Suprapubic skin (tissue), 4 donors: ENCODE measurements around the gene RPLP2. TPM values are rescaled to one million over a fixed set of nuclear protein-coding genes. Genes with fewer than 3 reads are reported as not detected.

Experiments
- DNase-seq, 2 donors: peaks; one replicate each; pipeline ENCODE4 v3.0.0-alpha.2; 2019; ENCODE audit warnings: low spot score in 2 of 2
- H3K27ac ChIP-seq: fragments of 200-600 bp; sonication (generic); one replicate; pipeline ENCODE4 v1.5.1; 2019
- H3K27me3 ChIP-seq: fragments of 200-600 bp; sonication (generic); one replicate; pipeline ENCODE4 v1.5.1; 2019
- H3K36me3 ChIP-seq: fragments of 200-600 bp; sonication (generic); one replicate; pipeline ENCODE4 v1.5.1; 2019
- H3K4me1 ChIP-seq: fragments of 200-600 bp; sonication (generic); one replicate; pipeline ENCODE4 v1.5.1; 2019
- H3K4me3 ChIP-seq: fragments of 200-600 bp; sonication (generic); one replicate; pipeline ENCODE4 v1.5.1; 2019; ENCODE audit warnings: mild to moderate bottlenecking
- H3K9me3 ChIP-seq: fragments of 200-600 bp; sonication (generic); one replicate; pipeline ENCODE4 v1.5.1; 2019
- EP300 ChIP-seq: sonication (generic); formaldehyde crosslinking; IDR thresholded peaks from one replicate; pipeline ENCODE4 v1.6.1; 2017; ENCODE audit warnings: antibody characterized with exemption
- POLR2A ChIP-seq, 2 donors: fragments of 450-650 bp; IDR thresholded peaks; one replicate each; pipeline ENCODE4 v1.6.1; 2017; ENCODE audit warnings: antibody characterized with exemption in 2 of 2, mild to moderate bottlenecking in 2 of 2, moderate library complexity in 2 of 2
- POLR2AphosphoS5 ChIP-seq, 3 donors: sonication (generic); formaldehyde crosslinking; IDR thresholded peaks; one replicate each; pipeline ENCODE4 v1.6.1; 2017; ENCODE audit warnings: antibody characterized with exemption in 3 of 3
- WGBS: methylation state at CpG from one replicate; pipeline ENCODE4 v1.1.5; 2018; 5-methylcytosine and 5-hydroxymethylcytosine counted together
- total RNA-seq, 4 donors: library from RNA; depleted of rRNA; stranded (reverse); fragments of >200 nt; gene quantifications; one replicate each; pipeline ENCODE4 v1.1.0, GENCODE V29; 2016
- TF ChIP-seq, protein P1 (sequence below), 2 donors: fragments of 200-600 bp in 1 of 2; fragments of 450-650 bp in 1 of 2; sonication (generic) in 1 of 2; IDR thresholded peaks; one replicate each; pipeline ENCODE4 v1.5.1; 2016 to 2019; ENCODE audit warnings: antibody characterized with exemption in 2 of 2, mild to moderate bottlenecking in 1 of 2, moderate library complexity in 1 of 2

RPLP2 gene
- total RNA-seq, 4 donors from 2014 or later = 692 to 1,129 (median 991) TPM

DNA sequence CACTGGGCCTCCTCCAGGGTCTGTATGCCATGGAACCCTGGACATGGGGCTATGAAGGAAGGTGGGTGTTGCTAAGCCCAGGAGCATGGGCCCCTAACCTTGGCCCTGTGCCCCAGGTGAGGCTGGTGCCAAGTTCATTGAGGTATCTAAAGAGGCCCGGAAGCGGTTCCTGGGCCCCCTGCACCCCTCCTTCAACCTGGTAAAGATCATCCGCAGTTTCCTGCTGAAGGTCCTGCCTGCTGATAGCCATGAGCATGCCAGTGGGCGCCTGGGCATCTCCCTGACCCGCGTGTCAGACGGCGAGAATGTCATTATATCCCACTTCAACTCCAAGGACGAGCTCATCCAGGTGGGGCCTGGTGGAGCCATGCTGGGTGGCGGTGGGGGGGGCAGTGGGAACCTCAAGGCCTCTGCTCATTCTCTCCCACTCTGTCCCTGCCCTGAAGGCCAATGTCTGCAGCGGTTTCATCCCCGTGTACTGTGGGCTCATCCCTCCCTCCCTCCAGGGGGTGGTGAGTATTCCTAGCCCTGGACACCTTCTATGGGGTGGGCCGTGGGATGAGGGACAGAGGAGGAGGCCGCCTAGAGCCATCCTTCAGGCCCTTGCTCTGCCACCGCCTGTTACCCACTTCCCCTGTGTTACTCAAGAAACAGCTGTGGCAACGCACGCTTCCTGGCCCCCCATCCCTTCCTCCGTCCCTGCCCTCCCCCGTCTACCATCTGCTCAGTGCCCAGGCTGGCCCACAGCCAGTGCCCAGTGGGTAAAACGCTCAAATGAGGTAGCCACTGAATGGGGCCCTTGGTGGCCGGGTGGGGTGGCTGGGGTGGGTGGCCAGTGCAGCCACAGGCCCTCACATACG, 12.0 kb downstream of the RPLP2 start:
- Histone ChIP-seq H3K27ac (peak overlapping the region; percentile 34), H3K36me3 (peaks cover 36% of the 10 kb centered on the region), H3K27me3 (peaks cover under 1% of the 10 kb centered on the region), H3K4me3 (peak overlapping the region; percentile 95), H3K9me3 (no peaks in the 10 kb centered on the region), H3K4me1 (peaks cover 52% of the 10 kb centered on the region)
- 85% methylated on average over 7 of the region's 22 CpGs for WGBS
- DNase-seq = no peak
- no peak for TF ChIP-seq POLR2A (IDR thresholded peaks at IDR 0.05)
- TF ChIP-seq, protein P1, sequence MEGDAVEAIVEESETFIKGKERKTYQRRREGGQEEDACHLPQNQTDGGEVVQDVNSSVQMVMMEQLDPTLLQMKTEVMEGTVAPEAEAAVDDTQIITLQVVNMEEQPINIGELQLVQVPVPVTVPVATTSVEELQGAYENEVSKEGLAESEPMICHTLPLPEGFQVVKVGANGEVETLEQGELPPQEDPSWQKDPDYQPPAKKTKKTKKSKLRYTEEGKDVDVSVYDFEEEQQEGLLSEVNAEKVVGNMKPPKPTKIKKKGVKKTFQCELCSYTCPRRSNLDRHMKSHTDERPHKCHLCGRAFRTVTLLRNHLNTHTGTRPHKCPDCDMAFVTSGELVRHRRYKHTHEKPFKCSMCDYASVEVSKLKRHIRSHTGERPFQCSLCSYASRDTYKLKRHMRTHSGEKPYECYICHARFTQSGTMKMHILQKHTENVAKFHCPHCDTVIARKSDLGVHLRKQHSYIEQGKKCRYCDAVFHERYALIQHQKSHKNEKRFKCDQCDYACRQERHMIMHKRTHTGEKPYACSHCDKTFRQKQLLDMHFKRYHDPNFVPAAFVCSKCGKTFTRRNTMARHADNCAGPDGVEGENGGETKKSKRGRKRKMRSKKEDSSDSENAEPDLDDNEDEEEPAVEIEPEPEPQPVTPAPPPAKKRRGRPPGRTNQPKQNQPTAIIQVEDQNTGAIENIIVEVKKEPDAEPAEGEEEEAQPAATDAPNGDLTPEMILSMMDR (IDR thresholded peaks at IDR 0.05) = no peak
- TF ChIP-seq EP300 = no peak
- TF ChIP-seq POLR2AphosphoS5 (IDR thresholded peaks at IDR 0.05) = no peak

- peaks cover 7% of the 10 kb centered on the region for H3K27me3 ChIP-seq
- peaks cover 36% of the 10 kb centered on the region for H3K36me3 ChIP-seq
- H3K27ac ChIP-seq = no peak overlapping the region
- H3K4me3 ChIP-seq = no peak overlapping the region
- TF ChIP-seq EP300 = no peak
- TF ChIP-seq, protein P1 (IDR thresholded peaks at IDR 0.05) = no peak
- no peak for TF ChIP-seq POLR2AphosphoS5 (IDR thresholded peaks at IDR 0.05)
- TF ChIP-seq POLR2A (IDR thresholded peaks at IDR 0.05) = no peak
- H3K9me3 ChIP-seq = no peaks in the 10 kb centered on the region
- no peak for DNase-seq
- 90% methylated on average over 32 of the region's 53 CpGs for WGBS
- peaks cover 65% of the 10 kb centered on the region for H3K4me1 ChIP-seq
Observed at GRCh38 chr11:823441-824291, 13.9 kb downstream of the RPLP2 start.

DNA sequence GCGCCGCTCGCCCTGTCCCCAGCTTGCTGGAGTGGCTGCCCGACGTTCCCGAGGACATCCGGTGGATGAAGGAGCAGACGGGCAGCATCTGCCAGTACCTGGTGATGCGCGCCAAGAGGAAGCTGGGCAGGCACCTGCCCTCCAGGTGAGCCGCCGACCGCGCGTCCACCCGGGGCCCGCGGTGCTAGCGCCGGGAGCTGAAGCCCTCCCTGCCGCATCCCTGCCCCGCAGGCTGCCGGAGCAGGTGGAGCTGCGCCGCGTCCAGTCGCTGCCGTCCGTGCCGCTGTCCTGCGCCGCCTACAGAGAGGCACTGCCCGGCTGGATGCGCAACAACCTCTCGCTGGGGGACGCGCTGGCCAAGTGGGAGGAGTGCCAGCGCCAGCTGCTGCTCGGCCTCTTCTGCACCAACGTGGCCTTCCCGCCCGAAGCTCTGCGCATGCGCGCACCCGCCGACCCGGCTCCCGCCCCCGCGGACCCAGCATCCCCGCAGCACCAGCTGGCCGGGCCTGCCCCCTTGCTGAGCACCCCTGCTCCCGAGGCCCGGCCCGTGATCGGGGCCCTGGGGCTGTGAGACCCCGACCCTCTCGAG, 14.6 kb downstream of the RPLP2 start:
- TF ChIP-seq EP300 = no peak
- TF ChIP-seq, protein P1 (IDR thresholded peaks at IDR 0.05) = no peak
- no peak for TF ChIP-seq POLR2AphosphoS5 (IDR thresholded peaks at IDR 0.05)
- TF ChIP-seq POLR2A (IDR thresholded peaks at IDR 0.05) = no peak
- DNase-seq = no peak
- peak overlapping the region; percentile 66 for H3K27ac ChIP-seq
- 70% methylated on average over 2 of the region's 59 CpGs for WGBS
- H3K9me3 ChIP-seq = no peaks in the 10 kb centered on the region
- peaks cover 7% of the 10 kb centered on the region for H3K27me3 ChIP-seq
- H3K36me3 ChIP-seq = peaks cover 36% of the 10 kb centered on the region
- H3K4me1 ChIP-seq = peaks cover 67% of the 10 kb centered on the region
- H3K4me3 ChIP-seq = no peak overlapping the region

DNA sequence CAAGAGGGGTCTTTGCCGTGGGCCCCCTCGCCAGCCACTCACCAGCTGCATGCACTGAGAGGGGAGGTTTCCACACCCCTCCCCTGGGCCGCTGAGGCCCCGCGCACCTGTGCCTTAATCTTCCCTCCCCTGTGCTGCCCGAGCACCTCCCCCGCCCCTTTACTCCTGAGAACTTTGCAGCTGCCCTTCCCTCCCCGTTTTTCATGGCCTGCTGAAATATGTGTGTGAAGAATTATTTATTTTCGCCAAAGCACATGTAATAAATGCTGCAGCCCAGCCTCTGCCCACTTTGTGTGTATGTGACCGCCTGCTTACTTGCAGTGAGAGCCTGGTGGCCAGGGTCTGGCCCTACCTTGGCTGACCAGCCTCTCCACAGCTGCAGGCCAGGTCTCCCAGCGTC, 15.2 kb downstream of the RPLP2 start:
- Histone ChIP-seq H3K4me3 (no peak overlapping the region), H3K4me1 (peaks cover 72% of the 10 kb centered on the region), H3K27ac (peak overlapping the region; percentile 66), H3K27me3 (peaks cover 11% of the 10 kb centered on the region), H3K9me3 (no peaks in the 10 kb centered on the region), H3K36me3 (peaks cover 36% of the 10 kb centered on the region)
- TF ChIP-seq POLR2AphosphoS5 (IDR thresholded peaks at IDR 0.05) (no peak), EP300 (no peak), POLR2A (IDR thresholded peaks at IDR 0.05) (no peak)
- TF ChIP-seq, protein P1 (IDR thresholded peaks at IDR 0.05) = no peak
- WGBS = 88% methylated on average over 9 of the region's 11 CpGs
- DNase-seq = no peak
